NCI-H2081 (cell line): Measurements from ENCODE around the gene MRM3.
"Not testable (repeated sequence)": the region's sequence is repeated elsewhere in the genome, so short reads cannot be mapped to it uniquely, and the experiment has no call there.

Experiments used
- DNase-seq, 2 experiments: peaks; one replicate each; lab custom pipeline; 2025; lab: John Stamatoyannopoulos, UW

The MRM3 gene

DNA sequence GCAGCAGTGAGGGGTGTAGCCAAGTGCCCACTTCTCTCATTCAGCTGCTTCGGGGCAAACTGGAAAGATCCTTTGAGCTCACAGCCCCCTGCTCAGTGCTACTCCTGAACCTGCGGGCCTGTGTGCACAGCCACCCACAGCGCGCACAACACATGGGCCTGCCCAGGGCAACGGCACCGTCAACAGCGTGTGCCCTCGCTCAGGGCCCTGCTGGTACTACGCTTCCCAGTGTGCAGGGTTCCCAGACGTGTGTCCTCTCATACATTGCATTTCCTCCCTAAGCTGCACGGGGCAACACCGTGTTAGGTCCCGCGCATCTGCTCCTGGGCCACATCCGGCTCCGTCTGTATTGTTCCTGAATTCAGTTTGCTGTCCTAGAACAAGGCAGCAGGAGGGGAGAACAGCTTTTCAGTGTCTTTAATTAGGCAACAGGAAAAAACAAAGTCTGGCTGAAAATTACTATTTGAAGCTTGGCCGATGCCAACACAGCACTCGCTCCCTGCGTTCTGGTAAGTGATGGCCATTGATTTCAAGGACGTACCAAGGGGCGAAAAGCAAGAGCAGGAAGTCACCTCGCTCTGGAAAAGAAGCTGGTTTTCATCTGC is 15.2 kb downstream of the MRM3 start:
- no peak for DNase-seq

DNA sequence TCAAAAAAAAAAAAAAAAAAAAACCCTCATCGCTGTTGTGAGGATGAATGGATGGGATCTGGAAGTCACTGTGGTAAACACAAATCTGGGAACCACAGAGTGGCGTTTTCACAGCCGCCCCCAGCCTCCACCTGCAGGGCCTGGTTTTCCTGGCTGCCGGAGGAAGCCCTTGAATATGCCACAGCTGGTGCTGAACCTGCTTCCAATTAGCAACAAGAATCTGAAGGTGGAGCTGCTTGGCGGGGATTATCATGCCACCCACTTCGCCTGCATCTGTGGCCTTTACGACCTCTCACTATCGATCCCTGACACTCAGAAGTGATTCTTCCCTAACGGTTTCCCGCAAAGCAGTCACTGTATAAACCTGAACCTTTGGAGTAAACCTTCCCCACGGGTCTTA is 16.1 kb downstream of the MRM3 start:
- no peak for DNase-seq

GRCh38 chr17:799261-799660 is 17.1 kb downstream of the MRM3 start:
- DNase-seq = no peak

DNA sequence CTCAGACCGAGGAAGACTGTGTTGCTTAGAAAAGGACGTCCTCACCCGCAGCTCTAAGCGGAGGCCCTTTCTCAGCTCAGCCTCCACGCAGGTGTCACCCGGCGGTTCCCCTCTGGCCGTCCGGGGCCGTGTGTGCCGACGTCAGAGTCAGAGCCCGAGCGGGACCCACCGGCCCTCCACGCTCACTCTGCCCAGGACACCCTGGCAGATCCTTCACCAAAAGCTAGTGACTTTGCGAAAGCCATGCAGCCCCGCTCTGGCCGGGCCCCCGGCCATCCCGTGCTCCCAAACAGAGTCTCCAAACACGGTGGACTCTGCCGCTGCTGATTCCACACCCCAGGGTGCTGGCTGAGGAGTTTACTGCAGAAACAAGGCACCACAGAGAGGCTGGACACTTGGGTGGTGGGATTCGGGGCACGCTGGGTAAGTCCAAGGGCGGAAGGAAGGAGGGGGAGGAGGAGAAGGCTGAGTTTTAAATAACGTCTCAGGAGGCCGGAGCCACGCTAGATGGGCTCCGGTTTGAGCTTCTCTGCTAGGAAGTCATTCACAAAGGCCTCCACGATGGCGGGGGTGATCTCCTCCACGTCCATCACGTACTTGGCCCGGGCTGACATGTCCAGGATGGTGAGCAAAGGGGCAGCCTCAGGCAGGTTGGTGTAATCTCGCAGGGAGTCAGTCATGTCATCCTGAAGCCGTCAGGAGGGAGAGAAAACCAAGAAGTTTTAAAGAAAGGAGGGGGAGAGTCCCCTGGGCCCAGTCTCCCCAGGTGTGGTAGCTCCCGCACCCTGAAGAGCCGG is 18.5 kb downstream of the MRM3 start:
- DNase-seq = no peak

DNA sequence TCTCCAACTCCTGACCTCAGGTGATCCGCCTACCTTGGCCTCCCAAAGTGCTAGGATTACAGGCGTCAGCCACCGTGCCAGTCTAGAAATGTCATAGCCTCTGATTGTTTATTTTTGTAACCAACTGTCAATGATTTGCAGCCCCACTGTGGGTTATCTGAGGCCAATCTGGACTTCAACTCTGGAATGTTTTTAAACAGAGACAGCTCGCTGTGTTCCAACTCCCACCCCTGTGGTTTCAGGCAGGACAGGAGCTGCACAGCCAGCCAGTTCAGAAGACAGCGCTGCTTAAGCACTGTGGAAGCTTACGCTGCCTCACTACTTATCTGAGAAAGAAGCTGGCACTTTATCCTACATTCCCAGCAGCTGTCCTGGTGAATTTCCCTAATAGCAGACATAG is 19.5 kb downstream of the MRM3 start:
- no peak for DNase-seq

- no peak for DNase-seq
Observed at GRCh38 chr17:802481-802880, 20.3 kb downstream of the MRM3 start.

GRCh38 chr17:802901-803881 is 21.0 kb downstream of the MRM3 start:
- no peak for DNase-seq

- DNase-seq = no peak
Observed at GRCh38 chr17:804541-805435, 22.6 kb downstream of the MRM3 start.

DNA sequence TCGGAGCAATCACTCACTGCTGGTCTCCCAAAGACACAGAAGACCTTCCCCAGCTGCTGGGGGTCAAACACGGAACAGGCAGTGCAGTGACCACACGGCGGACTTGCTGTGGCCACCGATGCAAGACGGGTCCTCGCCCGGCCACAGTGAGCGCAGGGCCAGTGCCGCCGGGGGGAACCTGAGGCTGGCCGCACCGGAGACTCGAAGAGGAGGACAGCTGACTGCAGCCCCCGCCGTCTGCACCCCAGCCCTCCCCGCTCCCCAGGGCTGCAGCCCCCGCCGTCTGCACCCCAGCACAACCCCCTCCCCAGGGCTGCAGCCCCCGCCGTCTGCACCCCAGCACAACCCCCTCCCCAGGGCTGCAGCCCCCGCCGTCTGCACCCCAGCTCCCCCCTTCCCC is 23.7 kb downstream of the MRM3 start:
- not testable (repeated sequence) for DNase-seq

GRCh38 chr17:806346-806745 is 24.2 kb downstream of the MRM3 start:
- DNase-seq = no peak

DNA sequence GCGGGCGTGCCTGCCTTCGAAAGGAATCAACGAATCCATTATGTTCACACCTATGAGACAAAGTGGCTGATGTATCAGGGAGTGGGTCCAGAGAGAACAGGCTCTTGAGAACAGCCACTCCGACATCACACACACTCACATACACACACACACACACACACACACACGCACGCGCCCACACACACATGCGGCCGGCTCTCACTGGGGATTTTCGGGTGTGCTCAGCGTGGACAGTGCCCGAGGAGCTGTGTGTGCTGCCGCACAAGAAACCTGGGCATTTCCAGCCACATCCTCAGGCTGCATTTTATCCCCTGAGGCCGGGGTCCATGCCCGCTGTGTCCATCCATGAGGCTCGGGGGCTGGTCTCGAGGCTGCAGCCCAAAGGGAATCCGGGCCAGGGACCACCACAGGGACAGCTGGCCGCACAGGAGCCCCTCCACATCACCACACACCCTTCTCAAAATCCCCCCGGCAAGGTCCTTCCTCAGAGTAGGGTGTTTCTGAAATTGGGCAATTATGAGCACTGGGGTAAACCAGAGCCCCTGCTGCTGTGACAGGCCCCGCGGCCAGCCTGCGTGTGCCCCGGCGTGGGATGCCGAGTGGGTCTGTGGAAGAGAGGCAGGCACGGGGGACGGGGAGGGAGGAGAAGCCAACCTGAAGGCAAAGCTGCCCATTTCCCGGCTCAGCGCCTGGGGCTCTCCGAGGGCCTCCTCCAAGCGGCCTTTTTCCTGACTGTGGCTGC is 24.8 kb downstream of the MRM3 start:
- DNase-seq = no peak

GRCh38 chr17:807523-808294 is 25.6 kb downstream of the MRM3 start:
- DNase-seq = no peak

DNA sequence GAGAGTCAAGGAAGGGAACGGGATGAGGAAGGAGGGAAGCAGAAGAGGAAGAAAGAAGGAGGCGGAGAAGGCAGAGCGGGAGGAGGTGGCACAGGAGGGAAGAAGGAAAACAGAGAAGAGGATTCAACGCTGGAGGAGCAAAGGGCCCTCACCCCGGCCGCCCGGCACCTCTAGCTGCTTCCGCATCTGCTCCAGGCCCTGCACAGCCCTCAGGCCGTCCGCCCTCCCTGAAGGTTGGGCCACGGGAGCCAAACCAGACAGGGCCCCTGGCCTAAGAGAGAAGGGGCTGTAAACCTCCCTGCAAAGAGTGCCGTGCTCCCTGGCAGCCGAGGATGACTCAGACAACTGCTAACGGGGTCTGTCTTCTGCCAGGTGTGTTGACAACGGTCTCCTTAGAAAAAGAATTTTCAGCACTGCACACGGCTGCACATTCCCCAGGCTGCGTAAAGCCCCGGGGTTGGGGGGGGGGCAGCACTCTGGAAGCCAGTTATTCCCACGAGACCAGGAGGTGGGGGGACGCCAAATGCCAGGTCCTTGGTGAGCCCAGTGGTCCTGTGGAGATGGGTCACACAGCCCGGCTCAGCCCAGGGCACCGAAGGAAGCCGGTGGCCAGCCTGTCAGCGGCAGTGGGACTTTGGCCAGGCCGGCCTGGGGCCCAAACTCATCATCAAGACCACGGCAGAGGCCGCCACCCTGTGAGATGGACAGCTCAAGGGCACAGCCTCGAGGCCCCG is 29.1 kb downstream of the MRM3 start:
- DNase-seq = no peak

GRCh38 chr17:812638-813204 is 30.6 kb downstream of the MRM3 start:
- DNase-seq = no peak

- no peak for DNase-seq
Observed at GRCh38 chr17:814371-814770, 32.2 kb downstream of the MRM3 start.

- no peak for DNase-seq
Observed at GRCh38 chr17:819251-819650, 37.1 kb downstream of the MRM3 start.

DNA sequence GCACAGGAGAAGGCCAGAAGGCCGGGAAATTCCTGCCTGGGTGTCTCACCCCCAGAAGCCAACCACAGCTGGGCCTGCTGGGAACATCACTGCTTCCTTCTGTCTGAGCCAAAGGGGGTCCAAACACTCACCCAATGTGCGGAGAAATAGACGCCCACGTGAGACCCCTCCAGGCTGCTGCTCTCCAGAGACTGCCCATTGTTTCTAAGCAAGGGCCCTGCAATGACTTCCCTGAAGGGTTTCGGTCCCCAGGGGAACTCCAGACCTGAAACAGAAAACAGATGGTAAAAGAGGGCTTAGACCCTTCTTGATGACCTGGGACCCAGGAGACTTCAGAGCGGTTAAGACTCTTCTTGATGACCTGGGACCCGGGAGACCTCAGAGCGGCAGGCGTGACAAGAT is 41.3 kb downstream of the MRM3 start:
- no peak for DNase-seq

- no peak for DNase-seq
Observed at GRCh38 chr17:824378-824777, 42.2 kb downstream of the MRM3 start.

DNA sequence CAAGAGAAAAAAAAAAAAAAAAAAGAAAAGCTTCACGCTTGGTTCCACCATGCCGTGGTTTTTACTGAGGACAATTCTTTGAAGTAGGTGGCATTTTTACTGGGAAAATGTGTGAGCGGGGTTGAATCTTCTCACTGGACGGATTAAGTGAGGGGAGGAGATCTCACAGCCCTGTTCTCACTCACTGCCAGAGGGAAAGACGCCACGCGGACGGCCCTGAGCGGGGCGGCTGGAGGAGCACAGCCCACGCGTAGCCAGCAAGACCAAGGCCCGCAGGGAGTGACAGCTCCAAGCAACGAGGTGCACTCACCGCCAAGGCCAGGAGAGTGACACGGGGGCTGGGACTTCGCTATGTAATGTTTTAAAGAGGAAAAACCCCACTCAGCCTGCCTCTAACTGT is 43.1 kb downstream of the MRM3 start:
- no peak for DNase-seq
